Endothelial cell of umbilical vein (primary cell): ENCODE data around the gene SCAF1. TPM values are rescaled to one million over a fixed set of nuclear protein-coding genes. Genes with fewer than 3 reads are reported as not detected.

Experiments
- BruUV-seq: library from RNA; stranded (reverse); fragments of 400-500 nt; replicated peaks from 2 replicates; lab custom pipeline; 2021; lab: Mats Ljungman, UMichigan
- CTCF ChIA-PET: fragments of 300-600, 350-600 bp; sonication (Branson Sonifier 250); formaldehyde crosslinking; loops from one replicate; lab custom pipeline; 2021; ENCODE audit warnings: antibody characterized with exemption, inconsistent platforms; lab: Charles Lee
- POLR2A ChIA-PET: fragments of 300-600, 350-600 bp; sonication (Branson Sonifier 250); formaldehyde crosslinking; loops from one replicate; lab custom pipeline; 2021; ENCODE audit warnings: antibody characterized with exemption, inconsistent platforms; lab: Charles Lee
- DNase-seq: peaks from one replicate; pipeline ENCODE4 v3.0.0-alpha.2; 2011; ENCODE audit warnings: low read depth, low spot score
- FAIRE-seq: peaks from 2 replicates; lab custom pipeline; 2011; peaks lifted over from hg19 to GRCh38; lab: Jason Lieb, UNC
- H2AFZ ChIP-seq: 2 replicates; pipeline ENCODE4 v1.6.0; 2012; ENCODE audit warnings: low read depth, low read length, control low read depth, inconsistent platforms
- H3K27ac ChIP-seq: 2 replicates; pipeline ENCODE4 v1.5.1; 2011; ENCODE audit warnings: low read depth, mild to moderate bottlenecking, control low read depth, low read length, moderate library complexity; ENCODE audit not compliant: insufficient read depth
- H3K27me3 ChIP-seq, 2 experiments: 2 replicates each; pipeline versions ENCODE4 v1.6.0 to v1.6.1; 2011; ENCODE audit warnings: low read length in 2 of 2, mixed read lengths in 1 of 2; ENCODE audit not compliant: control insufficient read depth in 2 of 2, insufficient read depth in 2 of 2
- H3K36me3 ChIP-seq, 2 experiments: 2 replicates in 1 of 2; 3 replicates in 1 of 2; pipeline ENCODE4 v1.5.1; 2011; ENCODE audit warnings: low read length in 2 of 2, mild to moderate bottlenecking in 1 of 2, moderate library complexity in 1 of 2; ENCODE audit not compliant: control insufficient read depth in 2 of 2, insufficient read depth in 2 of 2; ENCODE audit errors: extremely low read depth in 1 of 2
- H3K4me1 ChIP-seq: 3 replicates; pipeline ENCODE4 v1.5.1; 2011; ENCODE audit warnings: mild to moderate bottlenecking, low read length; ENCODE audit not compliant: control insufficient read depth, insufficient read depth; ENCODE audit errors: extremely low read depth
- H3K4me2 ChIP-seq: 2 replicates; pipeline ENCODE4 v1.6.1; 2011; ENCODE audit warnings: low read length, control low read depth, mixed read lengths; ENCODE audit not compliant: insufficient read depth
- H3K4me3 ChIP-seq, 3 experiments: fragments of 200-600 bp in 1 of 3; sonication (generic), shearing (Covaris generic) in 1 of 3; replicated peaks in 1 of 3; 2 replicates each; pipeline ENCODE4 v1.5.1; 2011 to 2016; ENCODE audit warnings: control low read depth in 3 of 3, low read length in 3 of 3, mild to moderate bottlenecking in 2 of 3, inconsistent platforms in 1 of 3, low read depth in 1 of 3, moderate library complexity in 1 of 3; ENCODE audit not compliant: insufficient read depth in 1 of 3
- H3K79me2 ChIP-seq: 2 replicates; pipeline ENCODE4 v1.6.0; 2012; ENCODE audit warnings: low read length, inconsistent platforms; ENCODE audit not compliant: control insufficient read depth, insufficient read depth
- H3K9ac ChIP-seq: replicated peaks from 2 replicates; pipeline ENCODE3; 2011; ENCODE audit warnings: low read length, control low read depth; ENCODE audit not compliant: insufficient read depth; ENCODE audit errors: extremely low read depth
- H3K9me1 ChIP-seq: replicated peaks from 3 replicates; pipeline ENCODE4 v1.6.0; 2011; ENCODE audit warnings: mild to moderate bottlenecking, low read length; ENCODE audit not compliant: control insufficient read depth, insufficient read depth; ENCODE audit errors: extremely low read depth
- H3K9me3 ChIP-seq: replicated peaks from 2 replicates; pipeline ENCODE4 v1.5.1; 2012; ENCODE audit warnings: low read length, inconsistent platforms; ENCODE audit not compliant: control insufficient read depth, insufficient read depth
- H4K20me1 ChIP-seq: replicated peaks from 2 replicates; pipeline ENCODE3; 2011; ENCODE audit warnings: mild to moderate bottlenecking, low read length; ENCODE audit not compliant: control insufficient read depth, insufficient read depth; ENCODE audit errors: extremely low read depth
- CTCF ChIP-seq, 2 donors: IDR thresholded peaks; 1 replicate in 1 of 2; 2 replicates in 1 of 2; pipeline ENCODE4 v1.5.1; 2011; ENCODE audit warnings: low read length in 2 of 2, mild to moderate bottlenecking in 2 of 2, moderate library complexity in 2 of 2, control low read depth in 1 of 2, inconsistent platforms in 1 of 2, low read depth in 1 of 2; ENCODE audit not compliant: insufficient read depth in 1 of 2; ENCODE audit errors: extremely low read depth in 1 of 2
- EZH2 ChIP-seq: IDR thresholded peaks from 2 replicates; pipeline ENCODE4 v1.6.1; 2012; ENCODE audit warnings: borderline replicate concordance, low read depth, mild to moderate bottlenecking, moderate library complexity, low read length, inconsistent platforms; ENCODE audit not compliant: severe bottlenecking
- FOS ChIP-seq: IDR thresholded peaks from 2 replicates; pipeline ENCODE4 v1.6.1; 2011; ENCODE audit warnings: mild to moderate bottlenecking, low read length, moderate library complexity, borderline replicate concordance; ENCODE audit not compliant: insufficient read depth
- GATA2 ChIP-seq: IDR thresholded peaks from 2 replicates; pipeline ENCODE4 v1.7.0; 2011; ENCODE audit warnings: low read depth, mild to moderate bottlenecking, moderate library complexity, mixed read lengths, low read length; ENCODE audit not compliant: insufficient read length, insufficient read depth
- JUN ChIP-seq: IDR thresholded peaks from 2 replicates; pipeline ENCODE4 v1.6.1; 2011; ENCODE audit warnings: borderline replicate concordance, low read depth; ENCODE audit not compliant: insufficient read length, insufficient read depth
- MAX ChIP-seq: IDR thresholded peaks from 2 replicates; pipeline ENCODE4 v1.6.1; 2011; ENCODE audit not compliant: insufficient read depth, insufficient read length
- MYC ChIP-seq: IDR thresholded peaks from one replicate; pipeline ENCODE4 v1.6.1; 2011; ENCODE audit warnings: mild to moderate bottlenecking, low read depth, low read length
- POLR2A ChIP-seq: IDR thresholded peaks from 2 replicates; pipeline ENCODE4 v1.6.1; 2012; ENCODE audit warnings: low read depth, mild to moderate bottlenecking, control low read depth, low read length
- POLR2AphosphoS5 ChIP-seq: IDR thresholded peaks from 2 replicates; pipeline ENCODE4 v1.6.1; 2012; ENCODE audit warnings: low read depth, mild to moderate bottlenecking, control low read depth, low read length, moderate library complexity; ENCODE audit not compliant: insufficient read depth
- dilution Hi-C: fragments of 300-500 bp; cut with MboI; formaldehyde crosslinking; loops from one replicate; pipeline ENCODE4 v1.15.0; 2019; ENCODE audit warnings: low sequenced_read_pairs; ENCODE audit not compliant: extremely low pct_ligation_motif_present
- intact Hi-C: fragments of 100-400 bp; cut with micrococcal nuclease; formaldehyde crosslinking; loops from one replicate; pipeline ENCODE4 v1.10.0; 2022
- polyA plus RNA-seq, 4 experiments: library from polyadenylated mRNA; depleted of rRNA in 3 of 4; stranded (reverse) in 3 of 4; unstranded in 1 of 4; fragments of >200 nt; gene quantifications; 2 replicates each; pipeline versions ENCODE4 v1.2.1 to v1.2.3, GENCODE V29; 2011 to 2012; ENCODE audit warnings: missing spikeins in 1 of 4
- total RNA-seq: library from RNA; stranded (reverse); gene quantifications from 2 replicates; pipeline ENCODE4 v1.2.3, GENCODE V29; 2021

SCAF1 gene
- total and polyA plus RNA-seq, 2 donors (not counting 3 experiments of a cell fraction or from before 2014, with no cell fraction given): 13.3 to 75.8 TPM

- H3K27me3 ChIP-seq: no peaks in the 10 kb centered on the region
- dilution Hi-C loops (no loop called here), intact Hi-C loops (no loop called here)
- DNase-seq (no peak), FAIRE-seq (no peak)
- peaks cover 14% of the 10 kb centered on the region for H3K79me2 ChIP-seq
- no peaks in the 10 kb centered on the region for H3K9me1 ChIP-seq
- ChIA-PET POLR2A (no interaction called here), CTCF (no interaction called here)
- H2AFZ ChIP-seq: no peak overlapping the region
- H3K4me2 ChIP-seq: no peak overlapping the region
- H3K9me3 ChIP-seq: no peaks in the 10 kb centered on the region
- no TSS peak for BruUV-seq
- H3K27ac ChIP-seq: no peak overlapping the region
- H3K4me1 ChIP-seq: peaks cover 21% of the 10 kb centered on the region
- no peak overlapping the region for H3K4me3 ChIP-seq
- no peak for TF ChIP-seq EZH2
- TF ChIP-seq POLR2A: no peak
- no peak for TF ChIP-seq GATA2
- TF ChIP-seq CTCF (IDR thresholded peaks at IDR 0.05; ENCODE audit: extremely low read depth in 1 of 2, insufficient read depth in 1 of 2, low read depth in 1 of 2, low read length in 2 of 2): no peak
- no peak for TF ChIP-seq POLR2AphosphoS5
- TF ChIP-seq MAX: no peak
- TF ChIP-seq JUN: no peak
- no peak for TF ChIP-seq MYC
- TF ChIP-seq FOS: no peak
- no peaks in the 10 kb centered on the region for H4K20me1 ChIP-seq
- peaks cover 0 to 2% of the 10 kb centered on the region in 2 experiments for H3K36me3 ChIP-seq
- no peak overlapping the region for H3K9ac ChIP-seq
Measured at GRCh38 chr19:49635530-49636232, 6.3 kb upstream of the SCAF1 start.
